GM18867 (cell line): ENCODE data around the gene MRPL53.
"Not testable (repeated sequence)": the region's sequence is repeated elsewhere in the genome, so short reads cannot be mapped to it uniquely, and the experiment has no call there.

ENCODE experiments used
- ATAC-seq: cut with Tn5 transposase; IDR thresholded peaks from one replicate; pipeline ENCODE4 v1.9.1; 2021; ENCODE audit warnings: mild to moderate bottlenecking, moderate library complexity; ENCODE audit not compliant: unreplicated experiment

MRPL53 gene

DNA sequence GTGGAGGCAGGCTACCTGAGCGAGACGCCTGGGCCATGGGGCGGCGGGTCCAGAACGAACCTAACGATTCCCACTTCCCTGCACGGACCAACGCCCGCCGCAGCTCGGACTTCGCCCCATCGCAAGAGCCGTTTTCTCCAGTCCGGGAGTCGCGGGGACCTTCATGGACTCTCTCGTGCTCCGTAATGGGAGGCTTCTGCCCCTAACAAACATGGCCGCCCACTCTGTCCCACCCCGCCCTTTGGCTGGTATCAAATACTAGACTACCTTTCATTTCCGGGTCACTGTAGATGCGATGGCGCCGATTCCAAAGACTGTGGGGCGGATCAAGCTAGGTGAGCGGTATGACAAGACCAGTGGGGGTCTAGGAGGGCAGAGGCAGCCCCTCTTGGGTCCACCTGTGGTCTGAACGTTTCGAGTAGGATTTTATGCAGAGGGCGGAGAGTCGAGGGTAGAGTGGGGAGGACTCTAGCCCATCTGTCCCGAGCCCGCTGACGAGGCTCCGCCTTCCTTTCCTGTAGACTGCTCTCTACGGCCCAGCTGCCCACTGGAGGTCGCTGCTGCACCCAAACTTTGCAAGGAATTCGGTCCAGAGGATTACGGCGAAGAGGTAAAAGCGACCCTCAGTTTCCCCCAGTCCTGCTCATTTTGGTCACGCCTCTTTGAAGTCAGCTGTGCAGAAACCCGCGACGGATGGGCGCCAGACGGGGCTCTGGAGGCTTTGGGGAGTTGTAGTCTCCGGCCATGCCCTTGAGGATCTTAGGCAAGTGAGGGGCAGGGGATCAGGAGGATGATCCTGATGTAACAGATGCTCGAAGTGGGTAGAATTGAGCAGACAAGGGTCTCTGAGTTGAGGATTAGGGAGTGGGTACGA is 10.6 kb upstream of the MRPL53 start, which contains the start of the genes CCDC142 and TTC31:
Gene CCDC142 (minus strand): TSS at position 198 of the 874 bp plus-strand sequence. CDS start 161 bp downstream, at position 37.
Gene TTC31 (plus strand): TSS at position 281 of the 874 bp plus-strand sequence. CDS start 15 bp downstream, at position 296.
- peak; percentile 90 for ATAC-seq

DNA sequence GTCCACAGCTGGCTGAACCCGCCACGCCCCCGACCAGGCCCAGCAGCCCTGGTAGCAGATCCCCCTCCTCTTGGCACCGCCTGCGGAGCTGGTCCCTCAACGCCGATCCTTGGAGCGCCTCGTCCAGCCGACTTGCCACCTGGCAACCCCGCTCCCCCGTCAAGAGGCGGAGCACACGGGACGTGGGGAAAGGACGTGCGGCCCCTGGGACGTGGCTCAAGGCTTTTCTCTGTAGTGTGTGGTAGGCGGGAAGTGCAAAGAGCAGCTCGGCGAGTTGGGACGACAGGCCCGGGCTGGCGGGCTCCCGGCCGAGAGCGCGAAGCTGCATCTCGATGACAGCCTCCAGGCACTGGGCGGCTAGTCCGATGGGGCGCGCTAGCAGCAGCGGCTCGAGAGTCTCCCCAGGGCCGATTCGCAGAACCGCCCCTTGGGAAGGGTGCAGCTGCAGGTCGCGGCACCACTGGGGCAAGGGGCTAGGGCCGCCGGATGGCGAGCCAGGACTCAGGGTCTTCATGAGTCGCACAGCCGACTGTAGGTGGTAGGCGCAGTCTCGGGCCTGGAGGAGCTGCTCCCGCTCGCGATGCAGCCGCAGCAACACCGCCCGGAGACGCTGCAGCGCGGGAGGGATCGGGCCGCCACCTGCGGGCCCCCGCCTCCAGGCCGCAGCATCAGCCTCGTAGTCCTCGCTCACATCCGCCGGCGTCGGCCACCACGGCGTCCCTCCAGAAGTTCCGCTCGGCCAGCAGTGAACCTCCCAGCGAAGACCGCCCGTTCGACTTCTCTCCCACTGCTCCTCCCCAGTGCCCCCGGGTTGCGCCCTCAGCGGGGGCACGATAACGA is 9.7 kb upstream of the MRPL53 start:
- ATAC-seq = peak; percentile 44

DNA sequence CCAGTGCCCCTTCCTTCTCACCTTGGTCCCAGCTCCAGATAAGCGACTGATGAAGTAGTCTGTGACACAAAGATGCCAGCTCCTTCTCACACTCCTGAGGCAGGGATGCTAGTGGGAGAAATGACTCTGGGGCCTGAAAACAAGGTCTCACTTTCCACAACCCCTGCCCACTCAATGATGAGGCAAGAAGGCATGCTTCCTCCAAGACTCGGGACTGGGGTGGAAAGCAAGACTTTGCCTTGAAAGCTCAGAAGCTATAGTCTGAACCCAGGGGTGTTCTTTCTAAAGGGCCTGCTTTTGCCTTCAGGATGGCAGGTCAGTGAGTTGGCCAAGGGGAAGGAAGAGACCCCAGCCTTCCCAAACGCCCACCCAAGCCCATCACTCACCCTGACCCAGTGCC is 9.0 kb upstream of the MRPL53 start:
- ATAC-seq = no peak

DNA sequence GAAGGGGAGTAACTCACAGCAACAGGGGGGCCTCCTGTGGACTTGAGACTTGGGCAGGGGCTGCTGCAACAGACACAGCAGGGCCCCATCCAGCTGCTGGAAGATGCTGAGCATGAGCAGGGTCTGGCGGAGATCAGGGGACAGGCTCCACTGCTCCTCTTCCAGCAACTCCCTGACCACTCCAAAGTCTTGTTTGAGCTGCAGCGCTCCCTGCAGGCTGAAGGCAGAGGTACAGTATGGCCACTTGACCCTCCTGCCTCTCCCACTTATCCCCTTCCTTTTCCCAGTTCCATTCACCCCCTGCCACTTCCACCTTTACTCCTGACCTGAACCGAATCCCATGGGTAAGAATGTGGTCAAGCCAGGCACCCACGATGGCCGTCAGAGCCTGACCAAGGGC is 2.4 kb upstream of the MRPL53 start:
- ATAC-seq = no peak

DNA sequence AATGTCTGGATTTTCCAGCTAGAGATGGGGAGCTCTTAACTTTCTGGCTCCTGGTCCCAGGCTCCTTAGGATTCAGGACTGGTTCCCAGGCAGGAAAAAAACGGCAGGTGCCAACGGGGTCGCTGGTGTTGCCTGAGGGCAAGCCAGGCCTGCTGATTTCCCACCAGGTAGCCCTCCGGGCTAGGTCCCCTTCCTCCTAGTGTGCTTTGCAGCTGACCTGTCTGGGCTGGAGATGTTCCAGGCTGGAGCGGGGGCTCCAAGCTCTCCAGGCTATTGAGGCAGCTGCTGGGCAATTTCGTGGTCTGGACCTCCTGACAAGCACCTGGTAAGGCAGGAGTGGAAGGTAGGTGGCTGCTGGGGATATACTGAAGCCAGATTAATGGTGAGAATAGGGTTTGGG is 2.0 kb upstream of the MRPL53 start:
- ATAC-seq = no peak

DNA sequence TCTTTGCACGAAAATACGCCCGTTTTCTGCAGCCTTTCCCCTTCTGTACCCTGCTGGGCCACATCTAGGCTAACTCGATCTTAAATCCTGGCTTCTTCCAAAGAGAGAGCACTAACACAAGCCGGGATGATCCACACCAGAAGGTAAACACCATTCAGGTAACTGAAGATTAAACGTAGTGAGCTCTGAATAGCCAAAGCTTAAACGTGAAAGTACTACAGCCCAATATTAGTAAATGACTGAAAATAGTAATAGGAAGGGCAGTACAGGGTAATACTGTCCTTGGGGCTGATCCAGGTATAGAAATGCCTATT is 422 bp upstream of the MRPL53 start:
- no peak for ATAC-seq

DNA sequence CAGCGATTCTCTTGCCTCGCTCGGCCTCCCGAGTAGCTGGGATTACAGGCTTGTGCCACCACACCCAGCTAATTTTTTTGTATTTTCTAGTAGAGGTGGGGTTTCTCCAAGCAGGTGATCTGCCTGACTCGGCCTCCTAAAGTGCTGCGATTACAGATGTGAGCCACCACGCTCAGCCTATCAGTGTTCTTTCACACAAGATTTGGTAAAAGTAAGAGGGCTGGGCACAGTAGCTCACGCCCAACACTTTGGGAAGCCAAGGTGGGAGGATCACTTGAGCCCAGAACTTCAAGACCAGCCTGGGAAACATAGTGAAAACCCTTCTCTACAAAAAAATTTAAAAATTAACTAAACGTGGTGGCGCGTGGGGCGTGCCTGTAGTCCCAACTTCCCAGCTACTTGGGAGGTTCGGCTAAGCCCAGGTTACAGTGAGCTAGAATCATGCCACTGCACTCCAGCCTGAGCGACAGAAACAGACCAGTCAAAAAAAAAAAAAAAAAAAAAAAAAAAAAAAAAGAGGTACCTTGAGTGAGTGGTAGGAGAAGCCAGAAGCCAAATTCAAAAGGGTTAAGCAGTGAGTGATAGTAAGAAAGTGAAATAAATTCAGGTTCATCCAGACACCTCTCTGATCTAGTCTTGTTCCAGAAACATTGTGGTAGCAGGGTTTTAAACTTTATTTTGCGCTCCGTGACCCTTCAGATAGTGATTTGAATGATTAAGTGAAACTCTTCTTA is 981 bp downstream of the MRPL53 start:
- no peak for ATAC-seq

DNA sequence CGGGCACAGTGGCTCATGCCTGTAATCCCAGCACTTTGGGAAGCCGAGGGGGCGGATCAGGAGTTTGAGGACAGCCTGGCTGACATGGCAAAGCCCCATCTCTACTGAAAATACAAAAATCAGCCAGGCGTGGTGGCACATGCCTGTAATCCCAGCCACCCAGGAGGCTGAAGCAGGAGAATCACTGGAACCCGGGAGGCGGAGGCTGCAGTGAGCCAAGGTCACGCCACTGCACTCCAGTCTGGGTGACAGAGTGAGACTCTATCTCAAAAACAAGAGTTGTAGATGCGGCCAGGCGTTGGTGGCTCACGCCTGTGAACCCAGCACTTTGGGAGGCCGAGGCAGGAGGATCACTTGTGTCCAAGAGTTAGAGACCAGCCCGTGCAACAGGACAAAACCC is 1.7 kb downstream of the MRPL53 start:
- ATAC-seq = not testable (repeated sequence)

DNA sequence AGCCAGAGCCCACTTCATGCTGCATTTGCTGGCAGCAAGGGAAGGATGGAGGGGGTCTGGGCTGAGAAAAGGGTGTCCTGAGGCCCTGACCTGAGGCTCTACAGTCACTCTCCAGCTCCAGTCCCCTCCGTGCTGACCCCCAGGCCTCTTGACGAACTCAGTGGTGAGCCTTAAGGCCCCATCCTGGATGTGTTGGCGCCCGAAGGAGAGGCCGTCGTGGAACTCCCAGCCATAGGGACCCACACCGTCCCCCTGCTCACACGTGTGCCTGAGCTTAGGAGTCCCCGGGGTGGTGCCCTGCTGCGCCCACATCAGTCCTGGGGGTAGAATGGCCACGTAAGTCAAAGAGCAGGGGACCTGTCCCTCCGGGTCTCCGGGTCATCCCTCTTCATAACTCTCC is 8.1 kb downstream of the MRPL53 start:
- peak; percentile 1 for ATAC-seq

DNA sequence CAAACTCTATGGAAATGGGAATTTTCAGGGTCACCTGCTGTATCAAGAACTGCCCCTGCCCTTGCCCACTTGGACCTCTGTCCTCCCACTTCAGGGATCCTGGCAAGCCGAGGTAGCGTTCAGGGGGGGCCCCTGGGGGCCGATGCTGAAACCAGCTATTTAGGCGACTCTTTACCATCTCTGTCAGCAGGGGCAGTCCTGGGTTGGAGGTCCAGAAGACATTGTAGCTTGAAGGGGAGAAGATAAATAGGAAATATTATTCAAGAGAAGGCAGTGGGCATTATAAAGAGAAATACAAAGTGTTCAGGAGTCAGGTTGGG is 9.7 kb downstream of the MRPL53 start:
- no peak for ATAC-seq

DNA sequence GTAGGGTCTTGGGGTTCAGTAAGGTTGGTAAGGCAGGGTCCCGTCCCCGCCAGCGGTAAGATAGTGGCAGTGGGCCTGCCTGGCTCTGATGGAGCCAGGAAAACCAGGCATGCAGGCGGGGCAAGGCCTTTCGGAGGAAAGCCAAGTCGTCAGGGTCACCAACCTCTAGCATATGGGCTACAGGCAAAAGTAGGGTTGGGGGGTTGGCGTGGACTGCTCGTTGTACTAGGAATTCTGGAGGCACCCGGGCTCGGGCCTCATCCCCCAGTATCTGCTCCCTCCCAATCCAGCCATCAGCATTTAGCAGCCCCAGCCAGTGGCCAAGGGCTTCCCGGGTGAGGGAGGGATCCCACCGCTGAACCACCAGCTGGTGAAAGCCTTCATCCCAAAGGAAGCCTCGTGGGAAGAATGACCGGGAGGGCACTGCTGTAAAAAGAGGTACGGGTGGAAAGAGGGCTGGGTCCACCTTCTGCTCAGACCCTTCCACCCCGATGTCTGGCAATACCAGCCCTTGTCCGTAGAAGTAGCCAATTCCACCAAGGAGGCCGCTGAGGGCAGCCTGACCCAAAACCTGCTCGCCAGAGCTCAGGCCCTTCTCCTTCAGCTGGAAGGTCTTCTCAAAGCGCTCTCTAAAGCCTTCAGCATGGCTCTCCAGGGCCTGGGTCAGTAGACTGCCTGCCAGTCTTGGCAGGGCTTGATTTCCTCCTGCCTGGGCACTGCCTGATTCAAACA is 10.3 kb downstream of the MRPL53 start:
- ATAC-seq = no peak

DNA sequence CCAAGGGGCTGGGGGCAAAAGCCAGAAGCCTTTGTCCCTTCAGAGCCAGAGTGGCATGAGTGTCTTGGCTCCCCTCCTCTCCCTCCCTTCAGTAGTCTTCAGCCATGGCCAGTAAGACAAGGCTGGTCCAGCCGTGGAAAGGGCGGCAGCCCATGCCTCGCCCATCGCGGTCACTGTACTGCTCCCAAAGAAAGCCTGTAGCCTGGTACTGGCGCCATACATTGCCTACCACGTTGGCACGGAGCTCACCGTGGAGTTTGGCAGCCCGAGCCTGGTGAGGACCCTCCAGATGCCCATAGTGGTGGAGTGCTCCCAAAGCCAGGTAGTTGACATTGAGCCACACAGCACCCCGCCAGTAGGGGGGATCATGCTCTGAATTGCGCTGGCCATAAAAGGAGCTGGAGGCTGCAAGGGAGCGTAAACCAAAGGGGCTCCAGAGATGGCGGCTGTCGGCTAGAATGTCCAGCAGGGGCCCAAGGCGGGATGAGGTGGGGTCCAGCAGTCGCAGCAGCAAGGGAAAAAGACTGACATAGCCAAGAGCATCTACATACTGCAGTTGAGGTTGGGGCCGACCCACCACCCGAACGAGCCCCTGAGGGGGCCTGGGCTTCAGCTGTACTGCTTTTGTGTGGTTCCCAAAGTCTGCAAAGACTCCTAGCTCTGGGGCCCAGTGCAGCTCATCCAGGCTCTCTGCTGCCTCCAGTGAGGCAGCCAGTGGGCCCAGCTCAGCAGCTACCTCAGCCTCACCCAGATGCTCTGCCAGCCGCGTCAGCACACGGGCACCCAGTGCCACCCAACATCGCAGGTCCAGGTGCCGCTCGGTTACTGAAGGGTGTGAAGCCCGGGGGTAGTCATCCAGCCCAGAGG is 11.1 kb downstream of the MRPL53 start:
- ATAC-seq = no peak

DNA sequence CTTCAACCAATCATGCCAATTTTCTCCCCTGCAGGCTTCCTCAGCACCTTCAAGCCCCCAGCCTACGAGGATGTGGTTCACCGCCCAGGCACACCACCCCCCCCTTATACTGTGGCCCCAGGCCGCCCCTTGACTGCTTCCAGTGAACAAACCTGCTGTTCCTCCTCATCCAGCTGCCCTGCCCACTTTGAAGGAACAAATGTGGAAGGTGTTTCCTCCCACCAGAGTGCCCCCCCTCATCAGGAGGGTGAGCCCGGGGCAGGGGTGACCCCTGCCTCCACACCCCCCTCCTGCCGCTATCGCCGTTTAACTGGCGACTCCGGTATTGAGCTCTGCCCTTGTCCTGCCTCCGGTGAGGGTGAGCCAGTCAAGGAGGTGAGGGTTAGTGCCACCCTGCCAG is 12.3 kb downstream of the MRPL53 start:
- ATAC-seq = not testable (repeated sequence)

DNA sequence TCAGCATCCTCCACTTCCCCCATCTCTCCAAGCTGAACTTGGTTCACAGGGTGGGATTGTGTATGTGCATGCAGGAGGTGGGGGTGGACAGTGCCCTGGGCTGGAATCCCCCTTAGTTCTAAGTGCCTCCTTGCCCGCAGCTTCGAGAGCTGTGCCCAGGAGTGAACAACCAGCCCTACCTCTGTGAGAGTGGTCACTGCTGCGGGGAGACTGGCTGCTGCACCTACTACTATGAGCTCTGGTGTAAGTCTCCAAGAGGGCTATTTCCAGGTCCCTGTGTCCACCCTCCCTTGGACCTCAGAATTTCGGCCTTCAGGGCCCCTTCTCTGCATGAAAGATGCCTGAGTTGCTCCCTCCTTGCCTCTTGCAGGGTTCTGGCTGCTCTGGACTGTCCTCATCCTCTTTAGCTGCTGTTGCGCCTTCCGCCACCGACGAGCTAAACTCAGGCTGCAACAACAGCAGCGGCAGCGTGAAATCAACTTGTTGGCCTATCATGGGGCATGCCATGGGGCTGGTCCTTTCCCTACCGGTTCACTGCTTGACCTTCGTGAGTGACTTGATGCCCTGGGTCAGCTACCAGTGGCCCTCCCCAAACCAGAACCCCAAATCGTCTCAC is 12.9 kb downstream of the MRPL53 start:
- ATAC-seq = not testable (repeated sequence)

DNA sequence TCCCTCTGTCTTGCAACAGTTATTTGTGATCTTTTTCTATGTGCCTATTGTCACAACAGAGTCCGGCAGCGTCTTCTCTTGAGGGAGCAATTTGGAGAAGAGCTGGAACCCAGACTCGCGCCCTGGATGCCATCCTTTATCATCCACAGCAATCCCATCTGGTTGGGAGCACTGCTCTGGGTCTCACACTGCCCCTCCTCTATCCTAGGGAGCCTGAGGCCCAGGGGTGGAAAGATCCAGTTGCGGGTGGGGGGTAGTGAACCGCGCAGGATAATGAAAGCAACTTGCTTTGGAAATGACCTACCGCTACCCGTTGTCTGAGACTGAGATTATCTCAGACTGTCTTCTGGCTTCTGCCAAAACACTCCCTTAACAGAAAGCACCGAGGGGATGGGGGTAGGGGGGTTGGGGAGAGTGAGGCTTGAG is 13.5 kb downstream of the MRPL53 start:
- ATAC-seq = no peak

DNA sequence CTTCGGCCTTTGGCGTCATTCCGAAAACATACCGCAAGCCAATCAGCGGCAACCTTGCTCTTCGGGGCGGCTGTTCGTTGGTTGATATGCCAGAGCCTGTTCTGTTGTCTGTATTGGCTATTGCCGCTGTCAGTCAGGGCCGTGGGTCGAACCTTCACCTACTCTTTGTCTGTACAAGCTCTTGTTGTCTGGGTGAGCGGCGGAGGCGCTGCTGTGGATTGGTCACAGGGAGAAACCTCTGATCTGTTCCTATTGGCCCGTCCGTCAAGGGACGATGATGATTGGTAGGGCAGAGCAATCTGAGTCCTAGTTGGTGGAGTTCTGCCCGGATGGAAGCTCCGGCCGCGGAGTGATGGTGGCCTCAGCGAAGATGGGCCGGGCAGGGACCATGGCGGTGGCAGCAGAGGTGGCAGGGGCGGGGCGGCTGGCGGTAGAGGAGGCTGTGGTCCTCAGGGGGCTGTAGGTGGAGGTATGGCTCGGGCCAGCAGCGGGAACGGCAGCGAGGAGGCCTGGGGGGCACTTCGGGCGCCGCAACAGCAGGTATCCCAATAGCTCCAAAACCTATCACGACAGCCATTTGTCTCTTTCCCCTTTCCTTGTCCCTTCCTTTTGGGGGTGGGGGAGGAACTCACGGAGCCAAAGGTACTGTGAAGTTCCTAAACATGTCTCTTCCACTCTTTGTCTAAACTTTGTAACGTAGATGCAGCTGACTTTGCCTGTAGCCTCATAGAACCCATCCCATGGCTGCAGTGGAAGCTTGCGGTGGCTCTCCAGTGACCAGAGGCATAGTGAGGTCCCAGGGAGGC is 14.1 kb downstream of the MRPL53 start, which contains the start of gene WBP1:
Gene WBP1 (plus strand): TSS at position 307 of the 806 bp plus-strand sequence. CDS start 165 bp downstream, at position 472.
- peak; percentile 78 for ATAC-seq

DNA sequence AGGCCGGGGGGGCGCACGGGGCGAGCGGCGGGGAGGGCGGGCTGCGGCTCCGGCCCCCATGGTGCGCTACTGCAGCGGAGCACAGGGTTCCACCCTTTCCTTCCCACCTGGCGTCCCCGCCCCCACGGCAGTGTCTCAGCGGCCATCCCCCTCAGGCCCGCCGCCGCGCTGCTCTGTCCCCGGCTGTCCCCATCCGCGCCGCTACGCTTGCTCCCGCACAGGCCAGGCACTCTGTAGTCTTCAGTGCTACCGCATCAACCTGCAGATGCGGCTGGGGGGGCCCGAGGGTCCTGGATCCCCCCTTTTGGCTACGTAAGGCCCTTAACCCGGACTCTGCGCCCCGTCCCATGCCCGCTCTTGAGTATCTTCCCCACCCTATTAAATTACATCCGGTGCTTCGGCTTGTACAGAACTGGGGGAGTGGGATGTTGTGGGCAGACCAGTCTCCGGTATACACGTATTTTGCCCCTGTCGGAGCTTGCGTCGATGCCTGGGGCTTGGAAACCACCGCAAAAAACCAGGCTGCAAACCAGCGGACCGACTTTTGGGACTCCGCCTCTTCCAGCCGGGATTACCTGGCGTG is 14.8 kb downstream of the MRPL53 start:
- peak; percentile 37 for ATAC-seq

DNA sequence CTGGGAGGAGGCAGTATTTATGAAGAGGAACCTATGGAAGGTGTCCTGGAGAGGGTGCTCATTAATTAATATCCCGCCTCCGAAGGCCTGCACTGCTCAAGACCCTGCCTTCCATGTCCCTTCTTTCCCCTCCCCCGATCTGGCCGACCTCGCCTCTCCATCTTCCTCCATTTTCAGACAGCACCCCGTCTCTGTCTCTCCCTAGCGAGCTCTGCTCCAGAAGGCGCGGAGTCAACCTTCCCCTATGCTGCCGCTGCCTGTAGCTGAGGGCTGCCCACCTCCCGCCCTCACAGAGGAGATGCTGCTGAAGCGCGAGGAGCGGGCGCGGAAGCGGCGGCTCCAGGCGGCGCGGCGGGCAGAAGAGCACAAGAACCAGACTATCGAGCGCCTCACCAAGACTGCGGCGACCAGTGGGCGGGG is 15.3 kb downstream of the MRPL53 start:
- ATAC-seq = no peak
